G401 (cell line): ENCODE data around the gene CCM2L. TPM values are rescaled to one million over a fixed set of nuclear protein-coding genes. Genes with fewer than 3 reads are reported as not detected.
"Not testable (repeated sequence)": the region's sequence is repeated elsewhere in the genome, so short reads cannot be mapped to it uniquely, and the experiment has no call there.

Source experiments
- DNase-seq: peaks from one replicate; pipeline ENCODE4 v3.0.0-alpha.2; 2015; ENCODE audit warnings: low spot score
- in situ Hi-C: cut with HindIII; loops from 2 replicates; pipeline ENCODE4 v1.10.0; 2016; ENCODE audit warnings: low sequenced_read_pairs, mixed read lengths
- total RNA-seq: library from RNA; depleted of rRNA; stranded (reverse); fragments of >200 nt; shearing (Covaris generic); gene quantifications from 2 replicates; pipeline ENCODE4 v1.2.3, GENCODE V29; 2014

The CCM2L gene
- total RNA-seq, 1 experiment from 2014 or later = 52.6 TPM

- in situ Hi-C loops = no loop called here
- no peak for DNase-seq
Measured at GRCh38 chr20:32019563-32020463, 9.6 kb downstream of the CCM2L start.

GRCh38 chr20:32021091-32021490 is 10.9 kb downstream of the CCM2L start:
- in situ Hi-C loops = no loop called here
- no peak for DNase-seq

- in situ Hi-C loops = no loop called here
- no peak for DNase-seq
Measured at GRCh38 chr20:32024683-32025295, 14.6 kb downstream of the CCM2L start.

DNA sequence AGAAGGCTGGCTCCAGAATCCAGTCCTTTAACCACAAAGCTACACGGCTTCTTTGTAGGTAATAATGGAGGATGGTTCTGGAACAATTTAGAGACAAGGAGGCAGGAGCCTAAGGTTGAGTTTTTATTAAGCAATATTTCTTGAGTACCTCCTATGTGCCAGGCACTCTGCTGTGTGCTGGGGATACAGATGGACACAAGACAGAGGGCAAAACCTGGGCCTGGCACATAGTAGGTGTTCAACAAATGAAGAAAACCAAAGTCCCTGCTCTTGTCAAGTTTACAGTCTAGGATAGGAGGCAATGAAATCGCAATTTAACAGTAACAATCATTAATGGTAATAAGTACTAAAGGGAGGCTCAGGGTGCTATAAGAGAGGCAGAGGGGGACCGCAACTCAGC is 17.4 kb downstream of the CCM2L start:
- in situ Hi-C loops = no loop called here
- DNase-seq = no peak

DNA sequence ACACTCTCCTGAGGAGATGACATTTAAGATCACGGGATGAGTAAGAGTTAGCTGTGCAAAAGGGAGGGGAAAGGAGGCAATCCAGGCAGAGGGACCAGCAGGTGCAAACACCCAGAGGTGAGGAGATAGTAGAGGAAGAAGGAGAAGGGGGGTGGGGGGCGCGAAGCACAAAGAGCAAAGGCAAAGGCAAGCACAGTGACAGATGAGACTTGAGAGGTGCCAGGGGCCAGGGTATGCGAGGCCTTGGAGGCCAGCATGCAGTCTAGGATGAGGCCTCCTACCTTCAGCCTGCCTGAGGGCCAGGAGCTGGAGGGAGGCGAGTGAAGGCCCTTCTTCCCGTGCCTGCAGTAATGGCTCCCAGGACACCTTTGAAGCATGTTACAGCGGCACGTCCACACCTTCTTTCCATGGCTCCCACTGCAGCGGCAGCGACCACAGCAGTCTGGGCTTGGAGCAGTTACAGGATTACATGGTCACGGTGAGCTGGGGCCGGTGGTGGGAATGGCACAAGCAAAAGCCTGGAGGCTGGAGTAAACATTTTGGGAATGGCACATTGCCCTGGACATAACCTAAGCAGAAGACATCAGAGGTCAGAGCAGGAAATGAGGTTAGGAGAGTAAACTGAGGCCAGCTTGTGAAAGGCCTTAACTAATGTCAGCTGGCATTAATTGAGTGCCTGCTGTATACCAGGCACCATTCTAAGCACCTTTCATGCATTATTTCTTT is 18.6 kb downstream of the CCM2L start:
- in situ Hi-C loops = no loop called here
- peak; percentile 82 for DNase-seq

DNA sequence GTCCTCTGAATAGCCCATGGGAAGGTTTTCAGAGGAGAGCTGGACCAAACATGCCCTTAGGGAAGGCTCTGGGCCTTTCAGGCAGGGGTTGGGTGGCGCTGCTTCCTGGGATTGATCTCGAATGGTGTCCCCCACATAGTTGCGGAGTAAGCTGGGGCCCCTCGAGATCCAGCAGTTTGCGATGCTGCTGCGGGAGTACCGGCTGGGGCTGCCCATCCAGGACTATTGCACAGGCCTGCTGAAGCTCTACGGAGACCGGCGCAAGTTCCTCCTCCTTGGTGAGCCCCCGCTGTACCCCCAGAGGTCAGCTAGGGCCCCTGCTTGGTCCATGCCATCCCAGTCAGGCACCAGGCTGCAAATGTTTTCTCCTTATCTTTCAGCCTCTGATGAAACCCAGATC is 19.3 kb downstream of the CCM2L start:
- in situ Hi-C loops = no loop called here
- no peak for DNase-seq

GRCh38 chr20:32031007-32031958 is 21.0 kb downstream of the CCM2L start:
- in situ Hi-C loops = no loop called here
- DNase-seq = peak; percentile 93

DNA sequence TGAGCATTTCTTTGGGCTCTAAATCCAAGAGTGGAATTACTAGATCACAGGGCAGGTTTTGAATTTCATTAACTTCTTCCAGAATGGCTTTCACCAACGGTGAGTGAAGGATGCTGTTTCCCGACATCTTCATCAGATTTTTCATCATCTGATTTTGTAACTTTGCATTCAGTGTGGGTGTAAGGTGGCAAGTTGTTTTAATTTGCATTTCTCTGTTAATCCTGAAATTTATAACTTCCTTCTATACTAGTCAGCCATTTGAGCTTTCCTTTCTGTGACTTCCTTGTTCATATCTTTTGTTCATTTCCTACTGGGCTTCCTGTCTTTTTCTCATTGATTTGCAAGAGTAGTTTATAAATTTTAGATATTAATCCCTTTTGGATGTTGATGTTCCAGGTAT is 23.1 kb downstream of the CCM2L start:
- in situ Hi-C loops = no loop called here
- no peak for DNase-seq

- in situ Hi-C loops, DNase-seq: not testable (repeated sequence)
Measured at GRCh38 chr20:32033721-32034120, 23.5 kb downstream of the CCM2L start.

DNA sequence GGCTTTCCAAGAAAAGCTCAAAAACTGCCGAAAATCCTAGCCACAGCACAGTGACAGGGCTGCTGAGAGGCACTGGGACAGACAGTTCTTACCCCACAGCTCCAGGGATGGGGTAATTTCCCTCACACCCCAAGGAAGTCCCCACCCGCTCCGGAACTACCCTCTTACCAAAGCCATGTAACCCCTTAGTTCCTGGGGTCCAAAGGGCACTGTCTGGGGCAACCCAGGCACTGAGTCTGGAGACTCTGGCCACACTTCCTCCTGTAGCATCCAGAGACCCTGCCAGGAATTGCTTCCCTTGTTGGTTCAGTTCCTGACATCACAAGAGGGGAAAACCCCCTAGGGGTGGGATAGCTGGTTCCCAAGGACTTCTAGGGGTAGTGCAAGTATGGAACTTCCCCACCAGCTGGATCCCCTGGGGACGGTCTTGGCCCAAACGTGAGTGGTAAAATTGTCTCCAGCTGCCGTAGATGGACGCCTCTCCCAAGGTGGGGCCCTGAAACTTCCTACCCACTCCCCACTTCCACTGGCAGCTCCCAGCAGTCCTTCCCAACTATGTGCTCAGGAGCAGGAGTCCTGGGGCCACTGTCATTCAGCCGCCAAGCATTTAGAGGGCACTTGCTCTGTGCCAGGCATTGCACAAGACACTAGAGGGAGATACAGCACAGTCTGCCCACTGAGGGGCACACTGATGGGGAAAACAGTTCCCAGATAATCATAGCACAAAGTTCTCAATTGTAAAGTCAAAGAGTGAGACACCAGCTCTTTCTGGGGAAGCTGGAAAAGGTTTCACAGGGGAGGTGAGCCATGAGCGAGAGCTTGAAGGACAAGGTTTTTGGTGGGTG is 24.6 kb downstream of the CCM2L start:
- no peak for DNase-seq
- in situ Hi-C loops = no loop called here

- DNase-seq = no peak
- in situ Hi-C loops = no loop called here
Measured at GRCh38 chr20:32035426-32035779, 25.2 kb downstream of the CCM2L start.

DNA sequence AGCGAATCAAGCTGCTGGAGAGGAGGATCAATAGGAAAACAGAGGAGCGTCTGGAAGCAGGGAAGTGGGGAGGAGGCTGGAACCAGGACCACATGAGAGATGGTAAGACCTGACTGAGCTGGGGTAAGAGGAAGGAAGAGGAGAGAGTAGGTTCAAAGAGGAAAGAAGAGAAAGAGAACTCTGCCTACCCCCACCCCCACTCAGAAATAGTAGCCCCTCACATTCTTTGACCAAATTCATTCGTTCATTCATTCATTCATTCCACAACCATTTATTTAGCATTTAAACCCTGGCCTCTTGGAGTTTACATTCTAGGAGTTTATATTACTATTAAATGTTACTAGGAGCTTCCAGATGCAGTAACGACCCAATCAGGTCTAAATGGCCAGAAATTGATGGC is 26.0 kb downstream of the CCM2L start:
- in situ Hi-C loops = no loop called here
- no peak for DNase-seq

DNA sequence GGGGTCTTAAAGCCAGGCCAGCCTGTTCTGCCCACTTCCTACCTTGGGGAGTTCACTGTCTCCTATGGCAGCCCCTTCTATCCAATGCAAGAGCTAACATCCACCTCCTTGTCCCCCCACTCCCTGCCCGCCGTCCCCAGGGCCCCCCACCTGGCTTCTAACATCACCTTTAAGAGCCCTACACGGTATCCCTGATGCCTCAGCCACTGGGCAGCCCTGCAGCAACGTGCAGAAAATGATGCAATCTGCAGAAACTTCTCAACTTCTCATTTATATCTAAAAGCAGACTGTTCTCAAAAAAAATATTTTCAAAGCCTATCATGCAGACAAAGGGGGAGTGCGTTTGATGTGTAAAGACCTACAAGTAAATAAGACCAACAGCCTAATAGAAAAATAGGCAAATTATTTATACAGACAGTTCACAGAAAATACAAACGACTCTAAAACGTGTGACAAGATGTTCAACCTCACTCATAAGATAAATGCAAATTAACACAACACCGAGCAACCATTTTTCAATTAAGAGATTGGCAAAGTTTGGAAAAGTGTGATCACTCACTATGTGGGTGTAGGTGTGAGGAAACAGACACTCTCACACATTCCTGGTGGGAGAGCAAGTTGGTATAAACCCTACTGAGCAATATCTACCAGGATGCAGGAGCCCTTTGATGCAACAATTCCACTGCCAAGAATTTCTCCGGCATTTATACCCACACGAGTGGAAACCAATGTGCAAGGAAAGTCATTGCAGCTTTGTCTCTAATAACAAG is 26.7 kb downstream of the CCM2L start:
- DNase-seq = no peak
- in situ Hi-C loops = no loop called here

- no peak for DNase-seq
- in situ Hi-C loops = no loop called here
Measured at GRCh38 chr20:32037929-32038328, 27.7 kb downstream of the CCM2L start.

DNA sequence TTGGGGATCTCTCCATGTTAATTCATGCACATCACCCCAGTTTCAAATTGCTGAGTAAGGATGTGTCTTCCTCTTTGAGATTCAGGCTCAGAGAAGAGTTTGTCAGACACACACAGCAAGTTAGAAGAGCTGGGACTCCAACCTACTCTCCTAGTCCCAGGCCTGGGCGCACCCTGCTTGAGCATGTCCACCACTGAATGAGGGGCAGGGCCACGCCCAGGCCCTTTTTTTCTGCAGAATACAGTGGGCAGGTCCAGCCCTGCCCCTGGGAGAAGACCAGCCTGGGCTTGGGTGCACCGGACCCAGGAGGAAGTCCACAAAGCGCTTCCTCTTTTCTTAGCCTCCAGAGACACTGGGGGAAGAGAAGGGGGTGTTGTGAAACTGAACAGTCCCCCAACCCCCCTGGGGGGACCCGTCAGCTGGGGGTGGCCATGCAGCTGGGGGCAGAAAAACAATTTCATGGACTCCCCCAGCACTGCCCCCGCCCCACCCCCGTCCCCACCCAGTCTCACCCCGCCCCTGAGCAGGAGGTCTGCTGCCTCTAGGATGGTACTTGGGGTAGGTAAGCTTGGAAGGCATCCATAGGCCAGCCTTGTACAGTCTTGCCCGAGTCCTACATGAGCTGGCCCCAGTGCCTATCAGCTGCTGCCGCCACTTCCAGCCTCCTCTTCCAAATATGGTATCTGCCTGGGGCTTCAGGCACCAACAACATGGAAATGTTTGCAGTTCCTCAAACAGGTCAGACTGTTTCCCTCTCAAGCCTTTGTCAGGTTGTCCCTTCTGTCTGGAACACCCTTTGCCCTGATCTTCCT is 30.1 kb downstream of the CCM2L start:
- DNase-seq = no peak
- in situ Hi-C loops = no loop called here

- in situ Hi-C loops = no loop called here
- no peak for DNase-seq
Measured at GRCh38 chr20:32045999-32046398, 35.8 kb downstream of the CCM2L start.

- in situ Hi-C loops = no loop called here
- no peak for DNase-seq
Measured at GRCh38 chr20:32050324-32050841, 40.1 kb downstream of the CCM2L start.
